ENCODE measurements around the gene A1BG. TPM values are rescaled to one million over a fixed set of nuclear protein-coding genes. Genes with fewer than 3 reads are reported as not detected.

The A1BG gene
- total and polyA plus RNA-seq, 2 of the 13 experiments (the other 11 are each of a cell fraction or from before 2014, with no cell fraction given): 14.7 to 41.4 TPM

- in situ Hi-C loops (cut with HindIII; ENCODE audit: extremely low pct_ligation_motif_present, low pct_unique_long_range_greater_than_20kb) (no loop called here), intact Hi-C loops (cut with micrococcal nuclease; ENCODE audit: unreplicated experiment) (no loop called here)
- H3K4me1 ChIP-seq (ENCODE audit: insufficient read depth, low read length): peaks cover 20% of the 10 kb centered on the region; the same call in 1 of the 2 replicates
- ATAC-seq (no peak), FAIRE-seq (no peak), DNase-seq (ENCODE audit: low spot score) (no peak)
- no peak overlapping the region for H2AFZ ChIP-seq (ENCODE audit: low read length)
- no peaks in the 10 kb centered on the region for H3K27me3 ChIP-seq (ENCODE audit: control insufficient read depth in 1 of 2, insufficient read depth in 2 of 2, low read length in 2 of 2)
- no peaks in the 10 kb centered on the region for H3K79me2 ChIP-seq (ENCODE audit: insufficient read depth, low read length)
- no peak overlapping the region for H3K4me3 ChIP-seq (replicated peaks in 1 of 3; ENCODE audit: insufficient read depth in 1 of 3, low read depth in 2 of 3, low read length in 3 of 3)
- no TSS peak for BruUV-seq (replicated peaks)
- no peaks in the 10 kb centered on the region for H3K9me3 ChIP-seq (ENCODE audit: low read length)
- no peaks in the 10 kb centered on the region for H4K20me1 ChIP-seq (ENCODE audit: insufficient read depth, low read length)
- POLR2A ChIA-PET: interaction anchor here (0.9 kb wide), 1 partner anchor 8 kb away, joined by 3 read pairs; no protein-coding TSS in a partner anchor
- no peaks in the 10 kb centered on the region for H3K36me3 ChIP-seq (replicated peaks in 1 of 2; ENCODE audit: control insufficient read depth in 1 of 2, insufficient read depth in 2 of 2, low read length in 2 of 2)
- CTCF ChIA-PET (ENCODE audit: low intra/inter-chr PET ratio, low total read pairs): no interaction called here
- no peak for TF ChIP-seq IKZF4 (CRISPR knock-in tag; IDR thresholded peaks at IDR 0.05; ENCODE audit: borderline replicate concordance, low read depth, not compliant biosample characterization)
- TF ChIP-seq ZKSCAN5 (CRISPR knock-in tag; IDR thresholded peaks at IDR 0.05): no peak
- TF ChIP-seq ZNF780A (CRISPR knock-in tag; IDR thresholded peaks at IDR 0.05): no peak
- TF ChIP-seq KLF13 (CRISPR knock-in tag; IDR thresholded peaks at IDR 0.05): no peak
- no peak for TF ChIP-seq ZNF605 (CRISPR knock-in tag; IDR thresholded peaks at IDR 0.05)
- no peak for TF ChIP-seq MAFF (IDR thresholded peaks at IDR 0.05; ENCODE audit: low read depth, low read length)
- TF ChIP-seq ZBTB25 (CRISPR knock-in tag; IDR thresholded peaks at IDR 0.05): no peak
- no peak for TF ChIP-seq PAX8 (CRISPR knock-in tag; IDR thresholded peaks at IDR 0.05; ENCODE audit: borderline replicate concordance)
- no peak for TF ChIP-seq ZNF530 (CRISPR knock-in tag; IDR thresholded peaks at IDR 0.05; ENCODE audit: low read depth)
- no peak for TF ChIP-seq MNT (IDR thresholded peaks at IDR 0.05)
- no peak overlapping the region for H3K27ac ChIP-seq (ENCODE audit: extremely low read length, insufficient read depth, low read length)
- H3K9ac ChIP-seq (ENCODE audit: insufficient read depth, low read depth, low read length): no peak overlapping the region
- 71% methylated on average over 5 of the region's 5 CpGs for WGBS (ENCODE audit: low lambda C conversion rate)
- no peak overlapping the region for H3K4me2 ChIP-seq (ENCODE audit: low read depth, low read length)
These were observed 7.7 kb downstream of the A1BG start for GRCh38 chr19:58345558-58345957.
